Measurements from ENCODE around the gene ZNF202.

- TF ChIP-seq CTCF (IDR thresholded peaks at IDR 0.05): no peak
- no peak for TF ChIP-seq EZH2 (IDR thresholded peaks at IDR 0.05; ENCODE audit: borderline replicate concordance, insufficient read depth, low read depth, low read length, poor library complexity, severe bottlenecking)
Observed at GRCh38 chr11:123773959-123774358, 32.5 kb upstream of the ZNF202 start.

All from B cell (primary cell).